ENCODE measurements around the gene XPO4. TPM values are rescaled to one million over a fixed set of nuclear protein-coding genes. Genes with fewer than 3 reads are reported as not detected.
"Not testable (repeated sequence)": the region's sequence is repeated elsewhere in the genome, so short reads cannot be mapped to it uniquely, and the experiment has no call there.

XPO4 gene
- total RNA-seq, 1 experiment from 2014 or later: 39.9 TPM

- H3F3A ChIP-seq (ENCODE audit: low read length, unreplicated experiment): no peaks in the 10 kb centered on the region
- peak overlapping the region; percentile 38; the same call in 1 of the 2 replicates for H3K9ac ChIP-seq (ENCODE audit: low read length)
- H3K27ac ChIP-seq (ENCODE audit: low read length): peak overlapping the region; percentile 65
- no peak for DNase-seq
- H4K20me1 ChIP-seq (ENCODE audit: low read length): no peaks in the 10 kb centered on the region
- peak overlapping the region; percentile 56 for H2AFZ ChIP-seq (ENCODE audit: low read length)
- H3K4me3 ChIP-seq (ENCODE audit: low read length): peak overlapping the region; percentile 46
- no peaks in the 10 kb centered on the region for H3K36me3 ChIP-seq (ENCODE audit: low read depth, low read length)
- CTCF ChIA-PET: interaction anchor here (0.6 to 1.1 kb wide), 5 partner anchors 34 to 237 kb away, joined by 3 to 11 read pairs (median 4); no protein-coding TSS in a partner anchor
- POLR2A ChIA-PET (ENCODE audit: unreplicated experiment): interaction anchor here (0.6 to 0.9 kb wide), 4 partner anchors 15 to 234 kb away, joined by 3 to 7 read pairs (median 3); partner anchors contain the start of genes MRPL57 and SKA3
- H3K4me2 ChIP-seq (ENCODE audit: low read length): peak overlapping the region; percentile 70
- no peak for TF ChIP-seq CTCF (conservative IDR thresholded peaks at IDR 0.05; ENCODE audit: low read depth, low read length)
- TF ChIP-seq EZH2 (IDR thresholded peaks at IDR 0.05; ENCODE audit: low read length, unreplicated experiment): no peak
- no peak for TF ChIP-seq EZH2phosphoT487 (IDR thresholded peaks at IDR 0.05; ENCODE audit: borderline replicate concordance, low read length)
- intact Hi-C loops (cut with micrococcal nuclease): loop anchor here (1.0 to 2.0 kb wide), 6 partner anchors 72 to 536 kb away; partner anchors contain the start of gene LATS2
- no TSS peak for BruUV-seq (replicated peaks)
- H3K9me2 ChIP-seq (replicated peaks; ENCODE audit: low read length): no peaks in the 10 kb centered on the region
- no peaks in the 10 kb centered on the region for H3K79me2 ChIP-seq (ENCODE audit: low read length)
- no peaks in the 10 kb centered on the region for H3K27me3 ChIP-seq (ENCODE audit: low read length)
- H3K4me1 ChIP-seq (ENCODE audit: insufficient read depth, low read length): peaks cover 6% of the 10 kb centered on the region
- H3K9me3 ChIP-seq (ENCODE audit: low read length): no peaks in the 10 kb centered on the region
- ATAC-seq: peak; percentile 4; the same call in 1 of the 2 replicates
Observed at GRCh38 chr13:20942938-20943559, 40.5 kb upstream of the XPO4 start.

GRCh38 chr13:20940511-20940910, 38.0 kb upstream of the XPO4 start:
- H3K4me2 ChIP-seq (ENCODE audit: low read length): not testable (repeated sequence)

GRCh38 chr13:20940083-20940482, 37.5 kb upstream of the XPO4 start:
- Histone ChIP-seq H3K9me3 (ENCODE audit: low read length) (no peaks in the 10 kb centered on the region), H3K9me2 (replicated peaks; ENCODE audit: low read length) (no peaks in the 10 kb centered on the region), H3K27me3 (ENCODE audit: low read length) (no peaks in the 10 kb centered on the region), H3K79me2 (ENCODE audit: low read length) (no peaks in the 10 kb centered on the region), H3K4me3 (ENCODE audit: low read length) (no peak overlapping the region), H3F3A (ENCODE audit: low read length, unreplicated experiment) (no peaks in the 10 kb centered on the region), H4K20me1 (ENCODE audit: low read length) (no peaks in the 10 kb centered on the region), H3K27ac (ENCODE audit: low read length) (no peak overlapping the region), H3K4me1 (ENCODE audit: insufficient read depth, low read length) (peaks cover 6% of the 10 kb centered on the region), H3K9ac (ENCODE audit: low read length) (no peak overlapping the region), H3K36me3 (ENCODE audit: low read depth, low read length) (no peaks in the 10 kb centered on the region), H3K4me2 (ENCODE audit: low read length) (no peak overlapping the region), H2AFZ (ENCODE audit: low read length) (no peak overlapping the region)
- TF ChIP-seq EZH2 (IDR thresholded peaks at IDR 0.05; ENCODE audit: low read length, unreplicated experiment) (no peak), CTCF (conservative IDR thresholded peaks at IDR 0.05; ENCODE audit: low read depth, low read length) (no peak), EZH2phosphoT487 (IDR thresholded peaks at IDR 0.05; ENCODE audit: borderline replicate concordance, low read length) (no peak)
- CTCF ChIA-PET: no interaction called here
- intact Hi-C loops (cut with micrococcal nuclease): no loop called here
- POLR2A ChIA-PET (ENCODE audit: unreplicated experiment): no interaction called here
- DNase-seq: no peak
- no TSS peak for BruUV-seq (replicated peaks)
- ATAC-seq: no peak

More at GRCh38 chr13:20940511-20940910, 38.0 kb upstream of the XPO4 start:
- BruUV-seq (replicated peaks); DNase-seq; H3K4me3 ChIP-seq (ENCODE audit: low read length); H3K9ac ChIP-seq (ENCODE audit: low read length); H3K27ac ChIP-seq (ENCODE audit: low read length); POLR2A ChIA-PET (ENCODE audit: unreplicated experiment); H2AFZ ChIP-seq (ENCODE audit: low read length); H3K27me3 ChIP-seq (ENCODE audit: low read length); H4K20me1 ChIP-seq (ENCODE audit: low read length); CTCF ChIA-PET; ATAC-seq; intact Hi-C loops (cut with micrococcal nuclease); H3K79me2 ChIP-seq (ENCODE audit: low read length); H3K9me3 ChIP-seq (ENCODE audit: low read length); H3K4me1 ChIP-seq (ENCODE audit: insufficient read depth, low read length); H3K36me3 ChIP-seq (ENCODE audit: low read depth, low read length); H3F3A ChIP-seq (ENCODE audit: low read length, unreplicated experiment); H3K9me2 ChIP-seq (replicated peaks; ENCODE audit: low read length): not testable (repeated sequence)

Measured in PC-3 (cell line).